ENCODE results near the gene POLR1A.

Gene POLR1A

GRCh38 chr2:86006524-86006923 is 99.2 kb downstream of the POLR1A start:
- ATAC-seq (ENCODE audit: low read depth) (no peak), DNase-seq (ENCODE audit: low spot score) (no peak)
- Histone ChIP-seq H3K36me3 (ENCODE audit: low read depth) (no peaks in the 10 kb centered on the region), H3K9me3 (ENCODE audit: severe bottlenecking) (peaks cover 3% of the 10 kb centered on the region), H3K4me3 (ENCODE audit: severe bottlenecking) (no peak overlapping the region), H3K27me3 (ENCODE audit: insufficient read depth, poor library complexity, severe bottlenecking) (no peaks in the 10 kb centered on the region), H3K27ac (ENCODE audit: poor library complexity, severe bottlenecking) (no peak overlapping the region), H3K4me1 (ENCODE audit: insufficient read depth, poor library complexity, severe bottlenecking) (no peaks in the 10 kb centered on the region)
- TF ChIP-seq CTCF (IDR thresholded peaks at IDR 0.05; ENCODE audit: poor library complexity, severe bottlenecking), result no peak

DNA sequence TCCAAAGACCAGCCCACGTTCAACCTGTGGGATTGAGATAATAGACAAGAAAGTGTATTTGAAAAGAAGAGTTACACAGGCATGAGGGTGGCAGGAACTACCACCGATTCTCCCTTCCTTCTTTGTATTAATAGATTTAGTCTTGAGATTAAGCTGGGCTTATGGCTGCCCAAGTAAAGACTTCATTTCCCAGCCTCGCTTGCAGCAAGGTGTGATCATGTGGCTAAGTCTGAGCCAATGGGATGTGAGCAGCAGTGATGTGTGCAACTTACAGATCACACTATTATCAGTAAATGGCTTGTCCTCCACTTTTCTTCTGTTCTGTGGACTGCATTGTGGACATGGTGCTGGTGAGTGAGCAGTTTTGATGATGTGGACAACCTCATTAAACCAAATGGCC is 101.7 kb downstream of the POLR1A start:
- no peak overlapping the region for H3K4me3 ChIP-seq (ENCODE audit: severe bottlenecking)
- ATAC-seq (ENCODE audit: low read depth) (no peak), DNase-seq (ENCODE audit: low spot score) (no peak)
- H3K4me1 ChIP-seq (ENCODE audit: insufficient read depth, poor library complexity, severe bottlenecking), result no peaks in the 10 kb centered on the region
- no peaks in the 10 kb centered on the region for H3K27me3 ChIP-seq (ENCODE audit: insufficient read depth, poor library complexity, severe bottlenecking)
- no peak overlapping the region for H3K27ac ChIP-seq (ENCODE audit: poor library complexity, severe bottlenecking)
- peaks cover 3% of the 10 kb centered on the region for H3K9me3 ChIP-seq (ENCODE audit: severe bottlenecking)
- no peak for TF ChIP-seq CTCF (IDR thresholded peaks at IDR 0.05; ENCODE audit: poor library complexity, severe bottlenecking)
- no peaks in the 10 kb centered on the region for H3K36me3 ChIP-seq (ENCODE audit: low read depth)

DNA sequence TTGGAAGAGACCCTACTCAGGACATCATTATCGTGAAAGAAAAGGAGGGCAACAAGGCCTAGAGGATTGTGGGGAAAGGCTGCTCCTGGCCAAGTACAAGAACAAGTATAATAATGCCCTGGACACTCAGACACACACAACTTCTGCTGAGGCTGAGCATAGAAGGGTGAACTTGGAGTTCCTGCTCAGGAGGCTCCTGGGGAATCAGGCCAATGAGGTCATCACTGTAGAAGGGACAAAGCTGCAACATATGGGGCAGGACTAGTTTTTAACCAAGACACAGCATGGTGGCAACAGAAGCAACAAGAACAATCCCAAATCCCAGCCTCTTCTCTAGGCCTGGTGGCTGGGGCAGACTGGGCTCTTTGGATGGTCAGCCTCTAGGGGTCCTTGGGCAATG is 102.6 kb downstream of the POLR1A start:
- no peaks in the 10 kb centered on the region for H3K36me3 ChIP-seq (ENCODE audit: low read depth)
- H3K9me3 ChIP-seq (ENCODE audit: severe bottlenecking), result peaks cover 3% of the 10 kb centered on the region
- H3K4me3 ChIP-seq (ENCODE audit: severe bottlenecking), result no peak overlapping the region
- H3K27me3 ChIP-seq (ENCODE audit: insufficient read depth, poor library complexity, severe bottlenecking), result no peaks in the 10 kb centered on the region
- ATAC-seq (ENCODE audit: low read depth) (no peak), DNase-seq (ENCODE audit: low spot score) (no peak)
- no peak for TF ChIP-seq CTCF (IDR thresholded peaks at IDR 0.05; ENCODE audit: poor library complexity, severe bottlenecking)
- H3K4me1 ChIP-seq (ENCODE audit: insufficient read depth, poor library complexity, severe bottlenecking), result no peaks in the 10 kb centered on the region
- H3K27ac ChIP-seq (ENCODE audit: poor library complexity, severe bottlenecking), result no peak overlapping the region

DNA sequence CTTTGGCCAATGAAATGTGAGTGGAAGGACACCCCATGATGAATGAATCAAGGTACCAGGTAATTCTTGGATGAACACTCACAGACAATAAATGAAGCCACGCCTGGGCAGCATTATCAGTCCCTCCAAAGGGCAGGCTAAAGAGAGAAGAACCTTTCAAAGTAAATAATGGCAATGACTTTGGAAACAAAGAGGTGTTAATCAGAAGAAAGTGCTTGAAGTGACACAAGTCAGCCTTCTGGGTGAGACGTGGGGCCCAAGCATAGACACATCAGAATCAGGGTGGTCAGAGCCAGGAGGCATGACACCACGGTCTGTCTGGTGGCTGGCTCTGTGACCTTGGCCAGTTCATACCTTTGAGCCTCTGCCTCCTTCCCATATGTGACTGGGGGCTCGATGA is 103.3 kb downstream of the POLR1A start:
- Histone ChIP-seq H3K36me3 (ENCODE audit: low read depth) (no peaks in the 10 kb centered on the region), H3K4me3 (ENCODE audit: severe bottlenecking) (no peak overlapping the region), H3K27me3 (ENCODE audit: insufficient read depth, poor library complexity, severe bottlenecking) (no peaks in the 10 kb centered on the region), H3K27ac (ENCODE audit: poor library complexity, severe bottlenecking) (no peak overlapping the region), H3K9me3 (ENCODE audit: severe bottlenecking) (peaks cover 3% of the 10 kb centered on the region), H3K4me1 (ENCODE audit: insufficient read depth, poor library complexity, severe bottlenecking) (no peaks in the 10 kb centered on the region)
- ATAC-seq (ENCODE audit: low read depth) (no peak), DNase-seq (ENCODE audit: low spot score) (no peak)
- no peak for TF ChIP-seq CTCF (IDR thresholded peaks at IDR 0.05; ENCODE audit: poor library complexity, severe bottlenecking)

- H3K27me3 ChIP-seq (ENCODE audit: insufficient read depth, poor library complexity, severe bottlenecking), result no peaks in the 10 kb centered on the region
- no peak for TF ChIP-seq CTCF (IDR thresholded peaks at IDR 0.05; ENCODE audit: poor library complexity, severe bottlenecking)
- H3K36me3 ChIP-seq (ENCODE audit: low read depth), result no peaks in the 10 kb centered on the region
- ATAC-seq (ENCODE audit: low read depth), result no peak
- no peak for DNase-seq (ENCODE audit: low spot score)
- H3K27ac ChIP-seq (ENCODE audit: poor library complexity, severe bottlenecking), result no peak overlapping the region
- peaks cover 1% of the 10 kb centered on the region for H3K9me3 ChIP-seq (ENCODE audit: severe bottlenecking)
- H3K4me1 ChIP-seq (ENCODE audit: insufficient read depth, poor library complexity, severe bottlenecking), result no peaks in the 10 kb centered on the region
- H3K4me3 ChIP-seq (ENCODE audit: severe bottlenecking), result no peak overlapping the region
These were observed 104.4 kb downstream of the POLR1A start for GRCh38 chr2:86001326-86001725.
